Loucy (cell line): ENCODE measurements around the gene SGMS2.

Experiments used
- H2AFZ ChIP-seq: fragments of 200-600 bp; sonication (generic); 2 replicates; pipeline ENCODE4 v1.6.0; 2016; ENCODE audit warnings: antibody characterized with exemption, mild to moderate bottlenecking, low read length, moderate library complexity
- H3F3A ChIP-seq: fragments of 200-600 bp; 2 replicates; pipeline ENCODE4 v1.6.0; 2016; ENCODE audit warnings: antibody characterized with exemption, low read depth, mild to moderate bottlenecking
- H3K27me3 ChIP-seq: fragments of 200-600 bp; sonication (generic); 2 replicates; pipeline ENCODE4 v1.6.1; 2014; ENCODE audit warnings: low read length, mild to moderate bottlenecking; ENCODE audit not compliant: insufficient read depth, poor library complexity, severe bottlenecking
- H3K36me3 ChIP-seq: fragments of 200-600 bp; sonication (generic); 2 replicates; pipeline ENCODE4 v1.6.1; 2016; ENCODE audit warnings: low read length; ENCODE audit not compliant: insufficient read depth
- H3K4me1 ChIP-seq: fragments of 200-600 bp; sonication (generic); 2 replicates; pipeline ENCODE4 v1.5.1; 2014; ENCODE audit warnings: low read length, mild to moderate bottlenecking; ENCODE audit not compliant: insufficient read depth, poor library complexity, severe bottlenecking
- H3K4me2 ChIP-seq: fragments of 200-600 bp; sonication (generic); 2 replicates; pipeline ENCODE4 v1.6.0; 2014; ENCODE audit warnings: antibody characterized with exemption, low read length, low read depth, mild to moderate bottlenecking; ENCODE audit not compliant: poor library complexity, severe bottlenecking
- H3K4me3 ChIP-seq: fragments of 200-600 bp; sonication (generic); 2 replicates; pipeline ENCODE4 v1.5.1; 2014; ENCODE audit warnings: low read length, mild to moderate bottlenecking, mixed read lengths; ENCODE audit not compliant: poor library complexity, severe bottlenecking
- H3K79me2 ChIP-seq: fragments of 200-600 bp; sonication (generic); 2 replicates; pipeline ENCODE4 v1.6.1; 2014; ENCODE audit warnings: low read length; ENCODE audit not compliant: insufficient read depth
- H3K9ac ChIP-seq: fragments of 200-600 bp; sonication (generic); 2 replicates; pipeline ENCODE4 v1.6.0; 2014; ENCODE audit warnings: mild to moderate bottlenecking, low read depth, low read length, moderate library complexity; ENCODE audit not compliant: poor library complexity, severe bottlenecking
- H3K9me2 ChIP-seq: fragments of 200-600 bp; sonication (generic); replicated peaks from 2 replicates; pipeline ENCODE4 v1.6.1; 2016; ENCODE audit warnings: low read depth, low read length, mixed read lengths
- H3K9me3 ChIP-seq: fragments of 200-600 bp; sonication (generic); 2 replicates; pipeline ENCODE4 v1.6.1; 2014; ENCODE audit warnings: mild to moderate bottlenecking, antibody characterized with exemption, low read length, low read depth; ENCODE audit not compliant: insufficient read depth
- H4K20me1 ChIP-seq: fragments of 200-600 bp; sonication (generic); 2 replicates; pipeline ENCODE4 v1.6.0; 2014; ENCODE audit warnings: antibody characterized with exemption, low read length, mild to moderate bottlenecking; ENCODE audit not compliant: insufficient read depth, poor library complexity, severe bottlenecking
- EZH2phosphoT487 ChIP-seq: fragments of 200-600 bp; IDR thresholded peaks from 2 replicates; pipeline ENCODE4 v1.6.1; 2018; ENCODE audit warnings: antibody characterized with exemption, mild to moderate bottlenecking, moderate library complexity, borderline replicate concordance
- TF ChIP-seq, protein P1 (sequence below): fragments of 200-600 bp; sonication (generic); conservative IDR thresholded peaks from 2 replicates; pipeline ENCODE4 v1.5.1; 2014; ENCODE audit warnings: mild to moderate bottlenecking, antibody characterized with exemption, low read length

Gene SGMS2

GRCh38 chr4:107815158-107815557 is 9.6 kb upstream of the SGMS2 start:
- Histone ChIP-seq H3K36me3 (no peaks in the 10 kb centered on the region), H3K9ac (no peak overlapping the region), H3K9me2 (no peaks in the 10 kb centered on the region), H3K4me2 (no peak overlapping the region), H4K20me1 (no peaks in the 10 kb centered on the region), H3K4me3 (no peak overlapping the region), H3K27me3 (no peaks in the 10 kb centered on the region), H3F3A (no peaks in the 10 kb centered on the region), H3K79me2 (no peaks in the 10 kb centered on the region), H3K9me3 (no peaks in the 10 kb centered on the region), H2AFZ (no peak overlapping the region), H3K4me1 (no peaks in the 10 kb centered on the region)
- TF ChIP-seq, protein P1, sequence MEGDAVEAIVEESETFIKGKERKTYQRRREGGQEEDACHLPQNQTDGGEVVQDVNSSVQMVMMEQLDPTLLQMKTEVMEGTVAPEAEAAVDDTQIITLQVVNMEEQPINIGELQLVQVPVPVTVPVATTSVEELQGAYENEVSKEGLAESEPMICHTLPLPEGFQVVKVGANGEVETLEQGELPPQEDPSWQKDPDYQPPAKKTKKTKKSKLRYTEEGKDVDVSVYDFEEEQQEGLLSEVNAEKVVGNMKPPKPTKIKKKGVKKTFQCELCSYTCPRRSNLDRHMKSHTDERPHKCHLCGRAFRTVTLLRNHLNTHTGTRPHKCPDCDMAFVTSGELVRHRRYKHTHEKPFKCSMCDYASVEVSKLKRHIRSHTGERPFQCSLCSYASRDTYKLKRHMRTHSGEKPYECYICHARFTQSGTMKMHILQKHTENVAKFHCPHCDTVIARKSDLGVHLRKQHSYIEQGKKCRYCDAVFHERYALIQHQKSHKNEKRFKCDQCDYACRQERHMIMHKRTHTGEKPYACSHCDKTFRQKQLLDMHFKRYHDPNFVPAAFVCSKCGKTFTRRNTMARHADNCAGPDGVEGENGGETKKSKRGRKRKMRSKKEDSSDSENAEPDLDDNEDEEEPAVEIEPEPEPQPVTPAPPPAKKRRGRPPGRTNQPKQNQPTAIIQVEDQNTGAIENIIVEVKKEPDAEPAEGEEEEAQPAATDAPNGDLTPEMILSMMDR, result no peak
- no peak for TF ChIP-seq EZH2phosphoT487

- Histone ChIP-seq H3K4me1 (no peaks in the 10 kb centered on the region), H3K9ac (no peak overlapping the region), H3K9me3 (no peaks in the 10 kb centered on the region), H3K27me3 (no peaks in the 10 kb centered on the region), H3K36me3 (no peaks in the 10 kb centered on the region), H2AFZ (peak overlapping the region; percentile 11; the same call in 1 of the 2 replicates), H3K79me2 (no peaks in the 10 kb centered on the region), H3K9me2 (no peaks in the 10 kb centered on the region), H3F3A (no peaks in the 10 kb centered on the region), H3K4me3 (no peak overlapping the region), H3K4me2 (no peak overlapping the region), H4K20me1 (no peaks in the 10 kb centered on the region)
- no peak for TF ChIP-seq EZH2phosphoT487
- TF ChIP-seq, protein P1, result no peak
Observed at GRCh38 chr4:107818301-107818910, 6.3 kb upstream of the SGMS2 start.

DNA sequence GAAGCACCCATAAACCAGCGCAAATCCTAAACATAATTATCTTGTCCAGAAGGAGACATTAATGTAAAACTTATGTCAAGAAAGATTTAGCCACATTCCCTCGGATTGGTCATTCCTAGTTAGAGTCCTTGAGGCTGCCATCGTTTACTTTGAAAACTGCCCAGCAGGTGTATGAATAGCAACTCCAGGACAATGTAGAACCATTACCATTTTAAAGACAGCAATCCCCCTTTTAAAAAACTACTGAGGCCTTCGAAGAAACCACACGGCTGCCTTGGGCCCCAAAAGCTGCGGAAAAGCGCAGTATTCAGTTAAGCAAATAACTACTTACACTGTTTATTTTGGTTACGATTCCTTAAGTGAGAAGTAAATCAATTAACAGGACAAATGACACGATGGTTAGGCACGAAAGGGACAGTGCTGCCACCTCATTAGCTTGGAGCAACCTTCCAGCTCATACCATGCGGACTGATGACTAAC is 822 bp upstream of the SGMS2 start:
- no peaks in the 10 kb centered on the region for H3K79me2 ChIP-seq
- H4K20me1 ChIP-seq, result no peaks in the 10 kb centered on the region
- no peak for TF ChIP-seq EZH2phosphoT487
- TF ChIP-seq, protein P1, result no peak
- no peaks in the 10 kb centered on the region for H3K36me3 ChIP-seq
- no peak overlapping the region for H3K4me3 ChIP-seq
- H3K27me3 ChIP-seq, result no peaks in the 10 kb centered on the region
- no peaks in the 10 kb centered on the region for H3F3A ChIP-seq
- H3K9ac ChIP-seq, result no peak overlapping the region
- H3K4me1 ChIP-seq, result no peaks in the 10 kb centered on the region
- no peaks in the 10 kb centered on the region for H3K9me2 ChIP-seq
- H3K9me3 ChIP-seq, result no peaks in the 10 kb centered on the region
- H3K4me2 ChIP-seq, result no peak overlapping the region
- 0 out of 2 replicates have a peak overlapping the region, but pooled peaks have one; percentile 62 for H2AFZ ChIP-seq
